GM12891 (cell line): Measurements from ENCODE around the gene EML3.

Experiments used
- POLR2A ChIP-seq: IDR thresholded peaks from 2 replicates; pipeline ENCODE4 v1.6.1; 2011; ENCODE audit warnings: low read depth, low read length, control low read depth
- POLR2AphosphoS5 ChIP-seq: IDR thresholded peaks from 2 replicates; pipeline ENCODE4 v1.6.1; 2011; ENCODE audit warnings: low read depth, low read length, control low read depth
- TAF1 ChIP-seq: IDR thresholded peaks from 2 replicates; pipeline ENCODE4 v1.6.1; 2011; ENCODE audit warnings: low read depth, low read length, control low read depth

- TF ChIP-seq POLR2A (no peak), POLR2AphosphoS5 (no peak), TAF1 (no peak)
Observed at GRCh38 chr11:62572431-62572830, 40.1 kb downstream of the EML3 start.
